PC-3 (cell line): Measurements from ENCODE around the gene SPRY4. TPM values are rescaled to one million over a fixed set of nuclear protein-coding genes. Genes with fewer than 3 reads are reported as not detected.

Experiments
- ATAC-seq: fragments of 200-7000 bp; cut with Tn5 transposase; 2 replicates; pipeline ENCODE4 v1.9.1; 2020; ENCODE audit warnings: mild to moderate bottlenecking, moderate library complexity
- BruUV-seq: library from RNA; stranded (reverse); fragments of 400-500 nt; replicated peaks from 2 replicates; lab custom pipeline; 2021; lab: Mats Ljungman, UMichigan
- CTCF ChIA-PET: fragments of 300-600 bp; sonication (Branson Sonifier 250); formaldehyde crosslinking; loops from one replicate; lab custom pipeline; 2022; ENCODE audit warnings: antibody characterized with exemption; lab: Charles Lee
- POLR2A ChIA-PET: fragments of 300-600 bp; sonication (Branson Sonifier 250); formaldehyde crosslinking; loops from one replicate; lab custom pipeline; 2022; ENCODE audit warnings: antibody characterized with exemption; ENCODE audit not compliant: unreplicated experiment; lab: Charles Lee
- DNase-seq: peaks from one replicate; pipeline ENCODE4 v3.0.0-alpha.2; 2015
- H2AFZ ChIP-seq: fragments of 300-600 bp; sonication (generic); 2 replicates; pipeline ENCODE4 v1.6.0; 2016; ENCODE audit warnings: antibody characterized with exemption, low read length
- H3F3A ChIP-seq: fragments of 300-600 bp; sonication (generic); one replicate; pipeline ENCODE4 v1.6.0; 2017; ENCODE audit warnings: antibody characterized with exemption, low read length, control low read depth, mild to moderate bottlenecking; ENCODE audit not compliant: unreplicated experiment
- H3K27ac ChIP-seq: fragments of 300-600 bp; sonication (generic); 2 replicates; pipeline ENCODE4 v1.5.1; 2016; ENCODE audit warnings: mild to moderate bottlenecking, low read length
- H3K27me3 ChIP-seq: fragments of 300-600 bp; sonication (generic); 2 replicates; pipeline ENCODE4 v1.6.1; 2016; ENCODE audit warnings: low read length, mixed read lengths
- H3K36me3 ChIP-seq: fragments of 300-600 bp; sonication (generic); 2 replicates; pipeline ENCODE4 v1.6.1; 2016; ENCODE audit warnings: low read depth, mixed run types, low read length, mixed read lengths
- H3K4me1 ChIP-seq: fragments of 300-600 bp; sonication (generic); 2 replicates; pipeline ENCODE4 v1.5.1; 2016; ENCODE audit warnings: low read length; ENCODE audit not compliant: insufficient read depth
- H3K4me2 ChIP-seq: fragments of 300-600 bp; sonication (generic); 2 replicates; pipeline ENCODE4 v1.6.0; 2016; ENCODE audit warnings: low read length
- H3K4me3 ChIP-seq: fragments of 300-600 bp; sonication (generic); 2 replicates; pipeline ENCODE4 v1.5.1; 2016; ENCODE audit warnings: mild to moderate bottlenecking, low read length, mixed read lengths
- H3K79me2 ChIP-seq: fragments of 300-600 bp; sonication (generic); 2 replicates; pipeline ENCODE4 v1.6.1; 2017; ENCODE audit warnings: low read length, mixed read lengths
- H3K9ac ChIP-seq: fragments of 300-600 bp; sonication (generic); 2 replicates; pipeline ENCODE4 v1.6.0; 2016; ENCODE audit warnings: mild to moderate bottlenecking, low read length
- H3K9me2 ChIP-seq: fragments of 300-600 bp; sonication (generic); replicated peaks from 2 replicates; pipeline ENCODE4 v1.6.1; 2016; ENCODE audit warnings: mixed run types, low read length, mixed read lengths
- H3K9me3 ChIP-seq: fragments of 300-600 bp; sonication (generic); 2 replicates; pipeline ENCODE4 v1.6.1; 2016; ENCODE audit warnings: low read length, mixed read lengths
- H4K20me1 ChIP-seq: fragments of 300-600 bp; sonication (generic); 2 replicates; pipeline ENCODE4 v1.6.1; 2016; ENCODE audit warnings: low read length, mixed read lengths
- CTCF ChIP-seq: fragments of 300-600 bp; sonication (generic); conservative IDR thresholded peaks from 2 replicates; pipeline ENCODE4 v1.5.1; 2017; ENCODE audit warnings: antibody characterized with exemption, low read depth, mild to moderate bottlenecking, low read length
- EZH2 ChIP-seq: fragments of 300-600 bp; sonication (generic); IDR thresholded peaks from one replicate; pipeline ENCODE4 v1.6.1; 2017; ENCODE audit warnings: antibody characterized with exemption, mild to moderate bottlenecking, low read length; ENCODE audit not compliant: unreplicated experiment
- EZH2phosphoT487 ChIP-seq: fragments of 300-600 bp; sonication (generic); IDR thresholded peaks from 2 replicates; pipeline ENCODE4 v1.6.1; 2018; ENCODE audit warnings: mild to moderate bottlenecking, antibody characterized with exemption, low read length, borderline replicate concordance
- intact Hi-C: fragments of 100-400 bp; cut with micrococcal nuclease; formaldehyde crosslinking; loops from 2 replicates; pipeline ENCODE4 v1.9.0; 2023
- total RNA-seq: library from RNA; depleted of rRNA; stranded (reverse); fragments of >200 nt; gene quantifications from 2 replicates; pipeline ENCODE4 v1.2.3, GENCODE V29; 2014

The SPRY4 gene
- total RNA-seq, 1 experiment from 2014 or later: 38.4 TPM

- intact Hi-C loops: no loop called here
- Histone ChIP-seq H3F3A (no peaks in the 10 kb centered on the region), H3K9me3 (no peaks in the 10 kb centered on the region), H3K36me3 (no peaks in the 10 kb centered on the region), H3K4me2 (no peak overlapping the region), H3K9ac (no peak overlapping the region), H3K79me2 (no peaks in the 10 kb centered on the region), H4K20me1 (no peaks in the 10 kb centered on the region), H3K27ac (no peak overlapping the region), H3K9me2 (no peaks in the 10 kb centered on the region), H3K4me3 (no peak overlapping the region), H2AFZ (no peak overlapping the region), H3K4me1 (peaks cover 18% of the 10 kb centered on the region), H3K27me3 (no peaks in the 10 kb centered on the region)
- ChIA-PET CTCF (no interaction called here), POLR2A (no interaction called here)
- ATAC-seq (no peak), DNase-seq (no peak)
- no peak for TF ChIP-seq EZH2phosphoT487
- TF ChIP-seq CTCF: no peak
- no peak for TF ChIP-seq EZH2
- BruUV-seq: no TSS peak
Observed at GRCh38 chr5:142295084-142295758, 29.6 kb downstream of the SPRY4 start.

GRCh38 chr5:142293486-142293885 lies 31.3 kb downstream of the SPRY4 start:
- Histone ChIP-seq H2AFZ (no peak overlapping the region), H3K4me1 (peaks cover 19% of the 10 kb centered on the region), H3K9ac (no peak overlapping the region), H3F3A (no peaks in the 10 kb centered on the region), H3K27ac (peak overlapping the region; percentile 29; the same call in 1 of the 2 replicates), H3K4me2 (no peak overlapping the region), H3K27me3 (no peaks in the 10 kb centered on the region), H3K36me3 (no peaks in the 10 kb centered on the region), H4K20me1 (no peaks in the 10 kb centered on the region), H3K9me2 (no peaks in the 10 kb centered on the region), H3K9me3 (no peaks in the 10 kb centered on the region), H3K4me3 (no peak overlapping the region), H3K79me2 (no peaks in the 10 kb centered on the region)
- no TSS peak for BruUV-seq
- TF ChIP-seq EZH2phosphoT487 (no peak), CTCF (no peak), EZH2 (no peak)
- peak; percentile 47 for DNase-seq
- peak; percentile 53 for ATAC-seq
- POLR2A ChIA-PET: no interaction called here
- CTCF ChIA-PET: no interaction called here
- intact Hi-C loops: no loop called here

- Histone ChIP-seq H4K20me1 (no peaks in the 10 kb centered on the region), H3K9me2 (no peaks in the 10 kb centered on the region), H3K9me3 (no peaks in the 10 kb centered on the region), H2AFZ (no peak overlapping the region), H3K36me3 (no peaks in the 10 kb centered on the region), H3F3A (no peaks in the 10 kb centered on the region), H3K79me2 (no peaks in the 10 kb centered on the region), H3K4me1 (peaks cover 19% of the 10 kb centered on the region), H3K27me3 (no peaks in the 10 kb centered on the region), H3K9ac (no peak overlapping the region), H3K27ac (no peak overlapping the region), H3K4me3 (no peak overlapping the region), H3K4me2 (no peak overlapping the region)
- ChIA-PET POLR2A (no interaction called here), CTCF (no interaction called here)
- intact Hi-C loops: no loop called here
- ATAC-seq (no peak), DNase-seq (no peak)
- TF ChIP-seq EZH2phosphoT487: no peak
- TF ChIP-seq EZH2: no peak
- TF ChIP-seq CTCF: no peak
- BruUV-seq: no TSS peak
Observed at GRCh38 chr5:142292808-142293207, 32.0 kb downstream of the SPRY4 start.
